A549 (cell line): ENCODE data around the gene CACFD1.

Experiments used
- CTCF ChIP-seq: fragments of >200 bp; sonication (Bioruptor Twin); formaldehyde crosslinking; IDR thresholded peaks from 3 replicates; pipeline ENCODE4 v1.5.1; 2016
- E2F6 ChIP-seq: IDR thresholded peaks from 2 replicates; pipeline ENCODE4 v1.6.1; 2012; ENCODE audit warnings: low read depth, borderline replicate concordance
- EP300 ChIP-seq, 2 experiments: fragments of >200 bp; sonication (Bioruptor Twin); formaldehyde crosslinking; IDR thresholded peaks; 2 replicates in 1 of 2; 3 replicates in 1 of 2; pipeline ENCODE4 v1.6.1; 2016 to 2017
- POLR2A ChIP-seq: IDR thresholded peaks from 2 replicates; pipeline ENCODE4 v1.6.1; 2012; ENCODE audit warnings: mild to moderate bottlenecking, low read length
- POLR2AphosphoS2 ChIP-seq: conservative IDR thresholded peaks from 2 replicates; pipeline ENCODE4 v1.6.1; 2012; ENCODE audit warnings: low read length, improper control_type of control experiment, inconsistent platforms

GRCh38 chr9:133493428-133493827, 33.6 kb downstream of the CACFD1 start:
- no peak for TF ChIP-seq EP300 (IDR thresholded peaks at IDR 0.05)
- TF ChIP-seq POLR2AphosphoS2: no peak
- no peak for TF ChIP-seq CTCF
- TF ChIP-seq E2F6: no peak
- no peak for TF ChIP-seq POLR2A
